Gastroesophageal sphincter (tissue), 4 donors: ENCODE results near the gene GPR84. TPM values are rescaled to one million over a fixed set of nuclear protein-coding genes. Genes with fewer than 3 reads are reported as not detected.

ENCODE experiments used
- ATAC-seq: fragments of 150-250 bp; one replicate; pipeline ENCODE4 v1.9.1; 2016; ENCODE audit warnings: mild to moderate bottlenecking, moderate library complexity
- H3K27ac ChIP-seq, 4 donors: fragments of 200-600 bp; sonication (generic) in 3 of 4; 1 replicate in 3 of 4; 2 replicates in 1 of 4; pipeline ENCODE4 v1.5.1; 2016 to 2019
- H3K27me3 ChIP-seq: fragments of 200-600 bp; sonication (generic); one replicate; pipeline ENCODE4 v1.5.1; 2019
- H3K36me3 ChIP-seq, 2 donors: fragments of 200-600 bp; sonication (generic); one replicate each; pipeline ENCODE4 v1.5.1; 2019; ENCODE audit warnings: control low read depth in 1 of 2
- H3K4me1 ChIP-seq, 3 donors: fragments of 200-600 bp; sonication (generic); 1 replicate in 2 of 3; 2 replicates in 1 of 3; pipeline ENCODE4 v1.5.1; 2016 to 2019; ENCODE audit warnings: control low read depth in 2 of 3
- H3K4me3 ChIP-seq, 2 donors: fragments of 200-600 bp; sonication (generic); one replicate each; pipeline ENCODE4 v1.5.1; 2019; ENCODE audit warnings: mild to moderate bottlenecking in 1 of 2, moderate library complexity in 1 of 2
- H3K9me3 ChIP-seq, 3 donors: fragments of 200-600 bp; sonication (generic); one replicate each; pipeline ENCODE4 v1.5.1; 2017 to 2019; ENCODE audit warnings: control low read depth in 2 of 3
- EP300 ChIP-seq: sonication (generic); formaldehyde crosslinking; IDR thresholded peaks from one replicate; pipeline ENCODE4 v1.6.1; 2017; ENCODE audit warnings: antibody characterized with exemption, mild to moderate bottlenecking
- POLR2A ChIP-seq, 2 donors: fragments of 450-650 bp; IDR thresholded peaks; one replicate each; pipeline ENCODE4 v1.6.1; 2017; ENCODE audit warnings: antibody characterized with exemption in 2 of 2, mild to moderate bottlenecking in 2 of 2, moderate library complexity in 1 of 2
- POLR2AphosphoS5 ChIP-seq: sonication (generic); formaldehyde crosslinking; IDR thresholded peaks from one replicate; pipeline ENCODE4 v1.6.1; 2017; ENCODE audit warnings: antibody characterized with exemption
- WGBS, 2 donors: methylation state at CpG; one replicate each; pipeline ENCODE4 v1.1.5; 2018; ENCODE audit warnings: low coverage in 1 of 2; 5-methylcytosine and 5-hydroxymethylcytosine counted together
- total RNA-seq, 4 donors: library from RNA; depleted of rRNA; stranded (reverse); fragments of >200 nt; gene quantifications; one replicate each; pipeline ENCODE4 v1.1.0, GENCODE V29; 2016
- TF ChIP-seq, protein P1 (sequence below), 4 experiments: fragments of 200-600 bp in 2 of 4; fragments of 450-650 bp in 2 of 4; sonication (generic) in 1 of 4; IDR thresholded peaks; one replicate each; pipeline ENCODE4 v1.5.1; 2017 to 2019; ENCODE audit warnings: antibody characterized with exemption in 4 of 4, mild to moderate bottlenecking in 2 of 4, moderate library complexity in 2 of 4

GPR84 gene
- total RNA-seq, 4 donors from 2014 or later = 0.54 TPM; not detected in 3

DNA sequence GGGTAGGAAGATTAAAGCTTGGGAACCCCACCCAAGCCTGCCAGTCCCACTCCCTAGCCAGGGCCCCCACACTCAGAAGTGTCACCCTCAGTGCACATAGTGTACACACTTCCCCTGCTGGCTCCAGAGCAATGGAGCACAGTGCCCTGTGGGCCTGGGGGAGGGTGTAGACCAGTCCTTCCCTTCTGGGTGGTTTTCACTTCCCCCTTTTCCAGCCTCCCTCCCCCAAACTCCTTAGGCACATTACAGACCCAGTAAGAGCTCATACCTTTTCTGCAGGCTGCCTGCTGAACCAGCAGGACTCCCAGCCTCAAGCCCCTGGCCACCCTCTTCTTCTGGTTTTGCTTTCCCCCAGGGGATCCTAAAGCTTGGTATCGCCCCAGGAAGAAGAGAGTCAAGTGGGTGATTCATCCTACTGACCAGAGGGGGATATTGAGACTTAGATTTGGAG is 20.3 kb upstream of the GPR84 start, which contains the start of gene ZNF385A:
Gene ZNF385A (minus strand): TSS at position 143 of the 451 bp plus-strand sequence. CDS start 219 bp downstream, outside the sequence.
- no peaks in the 10 kb centered on the region for H3K36me3 ChIP-seq
- H3K4me3 ChIP-seq = peak within 1 kb of the TSS in 1 of 2 donors; percentile 14
- no peaks in the 10 kb centered on the region for H3K9me3 ChIP-seq
- no peak for TF ChIP-seq POLR2AphosphoS5
- no peak for TF ChIP-seq EP300
- TF ChIP-seq, protein P1, sequence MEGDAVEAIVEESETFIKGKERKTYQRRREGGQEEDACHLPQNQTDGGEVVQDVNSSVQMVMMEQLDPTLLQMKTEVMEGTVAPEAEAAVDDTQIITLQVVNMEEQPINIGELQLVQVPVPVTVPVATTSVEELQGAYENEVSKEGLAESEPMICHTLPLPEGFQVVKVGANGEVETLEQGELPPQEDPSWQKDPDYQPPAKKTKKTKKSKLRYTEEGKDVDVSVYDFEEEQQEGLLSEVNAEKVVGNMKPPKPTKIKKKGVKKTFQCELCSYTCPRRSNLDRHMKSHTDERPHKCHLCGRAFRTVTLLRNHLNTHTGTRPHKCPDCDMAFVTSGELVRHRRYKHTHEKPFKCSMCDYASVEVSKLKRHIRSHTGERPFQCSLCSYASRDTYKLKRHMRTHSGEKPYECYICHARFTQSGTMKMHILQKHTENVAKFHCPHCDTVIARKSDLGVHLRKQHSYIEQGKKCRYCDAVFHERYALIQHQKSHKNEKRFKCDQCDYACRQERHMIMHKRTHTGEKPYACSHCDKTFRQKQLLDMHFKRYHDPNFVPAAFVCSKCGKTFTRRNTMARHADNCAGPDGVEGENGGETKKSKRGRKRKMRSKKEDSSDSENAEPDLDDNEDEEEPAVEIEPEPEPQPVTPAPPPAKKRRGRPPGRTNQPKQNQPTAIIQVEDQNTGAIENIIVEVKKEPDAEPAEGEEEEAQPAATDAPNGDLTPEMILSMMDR (IDR thresholded peaks at IDR 0.05) = no peak
- TF ChIP-seq POLR2A (IDR thresholded peaks at IDR 0.05) = no peak
- 80% methylated on average over 1 of the region's 1 CpG; no CpG with 5 or more reads in 1 of the 2 donors for WGBS, 2 donors
- H3K27ac ChIP-seq = peak within 1 kb of the TSS in 3 of 4 donors; percentile 11 to 48 (median 15)
- no peaks in the 10 kb centered on the region for H3K27me3 ChIP-seq
- no peak for ATAC-seq
- peaks cover 0 to 26% (median 5%) of the 10 kb centered on the region in 3 donors for H3K4me1 ChIP-seq

DNA sequence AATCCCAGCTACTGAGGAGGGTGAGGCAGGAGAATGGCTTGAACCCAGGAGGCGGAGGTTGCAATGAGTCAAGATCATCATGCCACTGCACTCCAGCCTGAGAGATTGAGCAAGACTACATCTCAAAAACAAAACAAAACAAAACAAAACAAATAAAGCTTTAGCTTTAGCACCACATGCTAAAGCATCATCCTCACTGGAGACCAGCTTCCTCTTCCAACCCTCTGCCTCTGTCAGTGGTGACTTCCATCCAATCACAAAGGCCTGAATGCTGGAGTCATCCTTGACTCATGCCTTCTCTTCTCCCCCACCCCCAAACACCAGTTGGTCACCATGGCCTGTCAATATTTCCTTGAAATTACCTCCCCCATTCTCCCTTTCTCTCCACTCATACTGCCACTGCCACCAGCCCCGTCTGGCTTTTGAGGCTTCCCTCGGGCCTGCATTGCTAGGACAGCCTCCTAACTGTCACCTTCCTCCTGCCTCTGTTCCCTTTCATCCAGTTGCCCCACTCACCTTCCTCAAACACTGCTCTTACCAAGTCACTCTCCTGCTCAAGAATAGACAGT is 18.8 kb upstream of the GPR84 start:
- ATAC-seq = peak; percentile 27

DNA sequence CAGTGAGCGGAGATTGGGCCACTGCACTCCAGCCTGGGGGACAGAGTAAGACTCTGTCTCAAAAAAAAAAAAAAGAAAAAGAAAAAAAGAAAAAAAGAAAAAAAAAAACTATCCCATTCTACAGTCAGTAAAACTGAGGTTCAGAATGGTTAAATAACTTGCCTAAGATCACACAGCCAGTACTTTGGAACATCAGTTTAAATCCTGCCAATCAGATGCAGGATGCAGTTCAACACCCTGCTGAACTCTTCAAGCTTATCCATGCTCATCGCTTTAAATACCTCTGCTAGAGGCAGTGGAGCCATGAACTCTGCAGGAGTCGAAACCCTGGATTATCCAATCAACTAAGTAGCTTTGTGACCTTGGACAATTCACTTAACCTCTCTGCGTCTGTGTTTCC is 16.9 kb upstream of the GPR84 start:
- H3K36me3 ChIP-seq = no peaks in the 10 kb centered on the region
- H3K27me3 ChIP-seq = no peaks in the 10 kb centered on the region
- H3K4me3 ChIP-seq = no peak overlapping the region
- WGBS, 2 donors = 95 to 96% methylated on average over 3 of the region's 4 CpGs
- H3K4me1 ChIP-seq = peaks cover 0 to 45% (median 11%) of the 10 kb centered on the region in 3 donors
- no peaks in the 10 kb centered on the region for H3K9me3 ChIP-seq
- TF ChIP-seq POLR2AphosphoS5 (no peak), POLR2A (IDR thresholded peaks at IDR 0.05) (no peak), EP300 (no peak)
- TF ChIP-seq, protein P1 (IDR thresholded peaks at IDR 0.05) = no peak
- H3K27ac ChIP-seq = no peak overlapping the region
- ATAC-seq = no peak

More for the DNA sequence above, 18.8 kb upstream of the GPR84 start:
- Histone ChIP-seq H3K4me3 (no peak overlapping the region), H3K9me3 (no peaks in the 10 kb centered on the region), H3K27me3 (no peaks in the 10 kb centered on the region), H3K27ac (no peak overlapping the region), H3K36me3 (no peaks in the 10 kb centered on the region), H3K4me1 (peaks cover 0 to 40% (median 9%) of the 10 kb centered on the region in 3 donors)
- TF ChIP-seq, protein P1 (IDR thresholded peaks at IDR 0.05) = no peak
- TF ChIP-seq POLR2A (IDR thresholded peaks at IDR 0.05) (no peak), EP300 (no peak), POLR2AphosphoS5 (no peak)
- 92 to 100% methylated on average over 2 of the region's 3 CpGs for WGBS, 2 donors

DNA sequence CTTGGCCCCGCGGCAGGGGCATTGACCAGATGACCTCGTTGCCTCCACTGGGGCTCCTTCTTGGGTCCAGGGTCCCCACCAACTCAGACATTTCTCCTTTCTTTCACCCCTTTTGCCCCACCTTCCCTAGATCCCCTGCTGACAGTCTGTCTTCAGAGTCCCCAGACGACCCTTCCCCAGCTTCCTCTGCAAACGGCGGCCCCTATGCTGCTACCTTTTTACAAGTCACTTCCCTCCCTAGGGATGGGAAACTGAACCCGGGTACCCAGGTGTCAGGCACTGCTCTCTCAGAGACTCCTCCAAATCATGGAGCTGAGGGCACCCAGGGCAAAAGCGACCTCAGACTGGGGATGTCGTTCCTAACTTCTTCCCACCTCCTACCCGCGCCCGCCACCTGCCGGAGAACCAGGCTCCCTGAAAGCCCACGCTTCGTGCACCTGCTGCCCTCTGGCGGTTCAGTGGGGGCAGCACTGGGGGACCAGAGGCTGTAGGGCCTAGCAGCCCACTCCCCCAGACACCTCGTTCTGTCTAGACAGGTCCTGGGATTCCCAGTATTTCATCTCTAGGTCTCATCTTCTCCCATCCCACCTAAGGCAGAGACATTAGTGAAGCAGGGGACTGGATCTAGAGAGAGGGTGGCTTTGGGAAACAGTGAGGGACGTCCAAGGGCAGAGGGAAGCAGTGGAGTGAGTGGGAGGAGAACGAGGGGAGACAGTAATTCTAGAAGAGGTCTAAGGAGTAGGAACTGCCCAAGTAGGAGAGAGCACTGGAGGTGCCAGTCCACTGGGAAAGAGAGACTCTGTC is 15.3 kb upstream of the GPR84 start:
- ATAC-seq = peak; percentile 82
- Histone ChIP-seq H3K4me3 (peak overlapping the region; percentile 28 to 61), H3K9me3 (no peaks in the 10 kb centered on the region), H3K36me3 (no peaks in the 10 kb centered on the region), H3K27ac (peak overlapping the region; percentile 19 to 84 (median 83)), H3K4me1 (peaks cover 0 to 45% (median 19%) of the 10 kb centered on the region in 3 donors), H3K27me3 (no peaks in the 10 kb centered on the region)
- WGBS, 2 donors = 25 to 35% methylated on average over 3 to 5 of the region's 19 CpGs
- TF ChIP-seq POLR2AphosphoS5 (peak; percentile 45), EP300 (no peak), POLR2A (IDR thresholded peaks at IDR 0.05) (peak in 1 of 2 donors; percentile 13)
- TF ChIP-seq, protein P1 (IDR thresholded peaks at IDR 0.05) = peak; percentile 100
